Uterus (tissue), 4 donors: ENCODE data around the gene TAX1BP1. TPM values are rescaled to one million over a fixed set of nuclear protein-coding genes. Genes with fewer than 3 reads are reported as not detected.

ENCODE experiments used
- DNase-seq, 2 donors: peaks; one replicate each; pipeline ENCODE4 v3.0.0-alpha.2; 2019 to 2020
- H3K27ac ChIP-seq, 2 donors: fragments of 200-600 bp; sonication (generic); 1 replicate in 1 of 2; 2 replicates in 1 of 2; pipeline ENCODE4 v1.5.1; 2016 to 2018
- H3K27me3 ChIP-seq, 2 donors: fragments of 200-600 bp; sonication (generic); one replicate each; pipeline ENCODE4 v1.5.1; 2018 to 2019; ENCODE audit warnings: control low read depth in 1 of 2
- H3K36me3 ChIP-seq, 2 donors: fragments of 200-600 bp; sonication (generic); one replicate each; pipeline ENCODE4 v1.5.1; 2019; ENCODE audit warnings: control low read depth in 1 of 2
- H3K4me1 ChIP-seq, 2 donors: fragments of 200-600 bp; sonication (generic); one replicate each; pipeline ENCODE4 v1.5.1; 2018 to 2019; ENCODE audit warnings: control low read depth in 1 of 2
- H3K4me3 ChIP-seq, 2 donors: fragments of 200-600 bp; sonication (generic); 1 replicate in 1 of 2; 2 replicates in 1 of 2; pipeline ENCODE4 v1.5.1; 2018 to 2019; ENCODE audit warnings: mild to moderate bottlenecking in 1 of 2
- H3K9me3 ChIP-seq, 2 donors: fragments of 200-600 bp; sonication (generic); one replicate each; pipeline ENCODE4 v1.5.1; 2019; ENCODE audit warnings: control low read depth in 1 of 2
- CTCF ChIP-seq, 4 experiments: fragments of 200-600 bp in 2 of 4; fragments of 450-650 bp in 2 of 4; sonication (generic) in 2 of 4; IDR thresholded peaks; one replicate each; pipeline ENCODE4 v1.5.1; 2016 to 2019; ENCODE audit warnings: antibody characterized with exemption in 4 of 4, mild to moderate bottlenecking in 2 of 4, moderate library complexity in 1 of 4
- POLR2A ChIP-seq, 2 donors: fragments of 450-650 bp; IDR thresholded peaks; one replicate each; pipeline ENCODE4 v1.6.1; 2016; ENCODE audit warnings: antibody characterized with exemption in 2 of 2, mild to moderate bottlenecking in 1 of 2, moderate library complexity in 1 of 2
- intact Hi-C: fragments of 100-400 bp; cut with DNase I; formaldehyde crosslinking; loops from one replicate; pipeline ENCODE4 v1.15.1; 2023; ENCODE audit warnings: low total_unique reads
- total RNA-seq, 4 donors: library from RNA; depleted of rRNA in 3 of 4; stranded (reverse); fragments of >200 nt in 3 of 4; gene quantifications; one replicate each; pipeline versions ENCODE4 v1.1.0 to v1.2.4, GENCODE V29; 2014 to 2023
- donor health status: DM: yes; HTN: yes; CAD: no.

TAX1BP1 gene
- total RNA-seq, 4 donors from 2014 or later: 46.4 to 121 (median 77.3) TPM

GRCh38 chr7:27826357-27826756 lies 86.4 kb downstream of the TAX1BP1 start:
- Histone ChIP-seq H3K4me1 (no peaks in the 10 kb centered on the region), H3K27me3 (no peaks in the 10 kb centered on the region), H3K27ac (no peak overlapping the region), H3K4me3 (no peak overlapping the region), H3K36me3 (no peaks in the 10 kb centered on the region), H3K9me3 (no peaks in the 10 kb centered on the region)
- no peak for TF ChIP-seq POLR2A (IDR thresholded peaks at IDR 0.05)
- TF ChIP-seq CTCF (IDR thresholded peaks at IDR 0.05): no peak
- intact Hi-C loops: no loop called here
- DNase-seq: no peak

DNA sequence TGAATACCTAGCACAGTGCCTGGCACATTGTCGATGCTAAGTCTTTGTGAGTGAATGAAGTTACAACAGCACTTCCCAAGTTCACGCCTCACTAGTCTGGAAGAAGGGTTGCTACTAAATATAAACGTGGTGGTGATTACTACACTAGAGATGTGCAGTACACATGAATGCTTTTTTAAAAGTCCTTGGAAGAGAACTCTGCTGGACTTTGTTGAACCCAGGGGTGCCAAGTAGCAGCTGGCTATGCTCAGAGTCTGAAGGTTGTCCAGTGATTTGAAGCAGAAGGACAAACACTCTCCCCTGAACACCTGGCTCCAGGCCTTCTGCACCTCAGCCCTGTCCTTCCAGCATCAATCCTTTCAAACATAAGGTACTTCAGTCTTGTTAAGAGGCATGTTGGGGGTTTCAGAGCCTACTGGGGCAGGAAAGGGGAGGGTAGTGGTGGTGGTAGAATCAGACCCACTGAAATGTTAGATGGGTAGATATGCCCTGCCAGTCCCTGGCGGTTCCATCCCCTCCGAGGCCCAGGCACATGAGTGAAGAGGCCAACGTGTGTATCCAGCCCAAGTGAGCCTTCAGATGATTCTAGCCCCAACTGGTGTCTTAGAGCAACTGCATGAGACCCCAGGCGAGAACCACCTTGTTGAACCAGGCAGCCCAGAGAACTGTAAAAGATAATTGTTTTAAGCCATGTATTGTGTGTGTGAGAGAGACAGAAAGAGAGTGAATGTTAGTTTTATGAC lies 94.4 kb downstream of the TAX1BP1 start:
- H3K27me3 ChIP-seq: no peaks in the 10 kb centered on the region
- H3K9me3 ChIP-seq: no peaks in the 10 kb centered on the region
- H3K27ac ChIP-seq: no peak overlapping the region
- no peak overlapping the region for H3K4me3 ChIP-seq
- intact Hi-C loops: no loop called here
- TF ChIP-seq CTCF (IDR thresholded peaks at IDR 0.05) (no peak), POLR2A (IDR thresholded peaks at IDR 0.05) (no peak)
- H3K4me1 ChIP-seq: no peaks in the 10 kb centered on the region
- no peaks in the 10 kb centered on the region for H3K36me3 ChIP-seq
- DNase-seq: no peak

- intact Hi-C loops: no loop called here
- Histone ChIP-seq H3K27ac (no peak overlapping the region), H3K27me3 (no peaks in the 10 kb centered on the region), H3K36me3 (no peaks in the 10 kb centered on the region), H3K4me1 (no peaks in the 10 kb centered on the region), H3K4me3 (no peak overlapping the region), H3K9me3 (no peaks in the 10 kb centered on the region)
- no peak for DNase-seq
- TF ChIP-seq CTCF (IDR thresholded peaks at IDR 0.05) (no peak), POLR2A (IDR thresholded peaks at IDR 0.05) (no peak)
Observed at GRCh38 chr7:27835376-27835775, 95.4 kb downstream of the TAX1BP1 start.

- no peaks in the 10 kb centered on the region for H3K9me3 ChIP-seq
- no peak overlapping the region for H3K27ac ChIP-seq
- H3K4me3 ChIP-seq: no peak overlapping the region
- intact Hi-C loops: no loop called here
- no peaks in the 10 kb centered on the region for H3K36me3 ChIP-seq
- TF ChIP-seq POLR2A (IDR thresholded peaks at IDR 0.05): no peak
- TF ChIP-seq CTCF (IDR thresholded peaks at IDR 0.05): no peak
- DNase-seq: no peak
- H3K4me1 ChIP-seq: no peaks in the 10 kb centered on the region
- H3K27me3 ChIP-seq: no peaks in the 10 kb centered on the region
Observed at GRCh38 chr7:27836536-27836935, 96.6 kb downstream of the TAX1BP1 start.

GRCh38 chr7:27839099-27839498 lies 99.1 kb downstream of the TAX1BP1 start:
- intact Hi-C loops: no loop called here
- no peak for DNase-seq
- Histone ChIP-seq H3K4me3 (no peak overlapping the region), H3K36me3 (no peaks in the 10 kb centered on the region), H3K27ac (no peak overlapping the region), H3K4me1 (no peaks in the 10 kb centered on the region), H3K9me3 (no peaks in the 10 kb centered on the region), H3K27me3 (no peaks in the 10 kb centered on the region)
- TF ChIP-seq CTCF (IDR thresholded peaks at IDR 0.05) (no peak), POLR2A (IDR thresholded peaks at IDR 0.05) (no peak)
